ENCODE data around the gene P2RX5.

The P2RX5 gene

GRCh38 chr17:3627769-3628167, 68.2 kb downstream of the P2RX5 start:
- no peak for DNase-seq (ENCODE audit: low read depth in 4 of 4, low spot score in 1 of 4)

GRCh38 chr17:3626831-3627768, 68.9 kb downstream of the P2RX5 start:
- no peak for DNase-seq (ENCODE audit: low read depth in 4 of 4, low spot score in 1 of 4)
